SH-SY5Y (cell line): Measurements from ENCODE around the gene LRIG1.

ENCODE experiments used
- GATA2 ChIP-seq: IDR thresholded peaks from 2 replicates; pipeline ENCODE4 v1.6.1; 2011; ENCODE audit warnings: mild to moderate bottlenecking, low read depth, low read length
- GATA3 ChIP-seq: IDR thresholded peaks from 2 replicates; pipeline ENCODE4 v1.6.1; 2011; ENCODE audit warnings: low read depth, mild to moderate bottlenecking, low read length, moderate library complexity

GRCh38 chr3:66394019-66394752, 106.6 kb downstream of the LRIG1 start:
- TF ChIP-seq GATA2: no peak
- TF ChIP-seq GATA3: no peak
